ENCODE results near the gene GNAQ.
A peak's percentile ranks its signal among the peaks of the same experiment; 100 is the strongest.

Gene GNAQ

GRCh38 chr9:78044886-78045285 lies 13.3 kb upstream of the GNAQ start:
- ChIA-PET POLR2A (no interaction called here), CTCF (interaction anchor here (1.2 to 3.8 kb wide), 3 partner anchors 9 to 21 kb away, joined by 3 to 26 read pairs (median 3); no protein-coding TSS in a partner anchor)

GRCh38 chr9:78044189-78044588 lies 12.6 kb upstream of the GNAQ start:
- POLR2A ChIA-PET: no interaction called here
- no peak for DNase-seq (ENCODE audit: extremely low spot score)
- CTCF ChIA-PET: interaction anchor here (3.8 kb wide), 1 partner anchor 8 kb away, joined by 26 read pairs; no protein-coding TSS in a partner anchor
- no peak for TF ChIP-seq CTCF (IDR thresholded peaks at IDR 0.05; ENCODE audit: control extremely low read depth, extremely low read depth, low read depth, missing control alignments)

More at GRCh38 chr9:78044886-78045285, 13.3 kb upstream of the GNAQ start:
- TF ChIP-seq CTCF (IDR thresholded peaks at IDR 0.05; ENCODE audit: control extremely low read depth, extremely low read depth, low read depth, missing control alignments): no peak
- no peak for DNase-seq (ENCODE audit: extremely low spot score)

GRCh38 chr9:78041971-78042370 lies 10.4 kb upstream of the GNAQ start:
- ChIA-PET CTCF (no interaction called here), POLR2A (no interaction called here)

GRCh38 chr9:78040726-78041125 lies 9.1 kb upstream of the GNAQ start:
- ChIA-PET POLR2A (no interaction called here), CTCF (interaction anchor here (3.2 kb wide), 1 partner anchor 11 kb away, joined by 8 read pairs; no protein-coding TSS in a partner anchor)
- TF ChIP-seq CTCF (IDR thresholded peaks at IDR 0.05; ENCODE audit: control extremely low read depth, extremely low read depth, low read depth, missing control alignments): no peak
- no peak for DNase-seq (ENCODE audit: extremely low spot score)

More at GRCh38 chr9:78041971-78042370, 10.4 kb upstream of the GNAQ start:
- TF ChIP-seq CTCF (IDR thresholded peaks at IDR 0.05; ENCODE audit: control extremely low read depth, extremely low read depth, low read depth, missing control alignments): no peak
- DNase-seq (ENCODE audit: extremely low spot score): no peak

- no peak for DNase-seq (ENCODE audit: extremely low spot score)
- no peak for TF ChIP-seq CTCF (IDR thresholded peaks at IDR 0.05; ENCODE audit: control extremely low read depth, extremely low read depth, low read depth, missing control alignments)
- ChIA-PET CTCF (interaction anchor here (1.6 to 3.2 kb wide), 2 partner anchors 13 to 20 kb away, joined by 3 to 8 read pairs; no protein-coding TSS in a partner anchor), POLR2A (interaction anchor here (0.6 kb wide), 1 partner anchor 571 kb away, joined by 3 read pairs; no protein-coding TSS in a partner anchor)
Measured at GRCh38 chr9:78038620-78039300, 7.1 kb upstream of the GNAQ start.

- POLR2A ChIA-PET: no interaction called here
- CTCF ChIA-PET: interaction anchor here (0.6 to 2.8 kb wide), 44 partner anchors 9 to 602 kb away, joined by 3 to 26 read pairs (median 3); no protein-coding TSS in a partner anchor
- peak; percentile 77 for TF ChIP-seq CTCF (IDR thresholded peaks at IDR 0.05; ENCODE audit: control extremely low read depth, extremely low read depth, low read depth, missing control alignments)
- peak; percentile 37 for DNase-seq (ENCODE audit: extremely low spot score)
Measured at GRCh38 chr9:78035383-78035993, 3.9 kb upstream of the GNAQ start.

Data from GM10248 (cell line).